ENCODE measurements around the gene NRG2. TPM values are rescaled to one million over a fixed set of nuclear protein-coding genes. Genes with fewer than 3 reads are reported as not detected.

Gene NRG2
- polyA plus RNA-seq, 2 of the 4 experiments (the other 2 are of a cell fraction), result 1.0 to 1.1 TPM

GRCh38 chr5:140011297-140011802, 31.7 kb downstream of the NRG2 start (continued):
- no peak for TF ChIP-seq REST (IDR thresholded peaks at IDR 0.05)
- TF ChIP-seq NPAS2 (CRISPR knock-in tag; IDR thresholded peaks at IDR 0.05; ENCODE audit: borderline replicate concordance), result no peak

DNA sequence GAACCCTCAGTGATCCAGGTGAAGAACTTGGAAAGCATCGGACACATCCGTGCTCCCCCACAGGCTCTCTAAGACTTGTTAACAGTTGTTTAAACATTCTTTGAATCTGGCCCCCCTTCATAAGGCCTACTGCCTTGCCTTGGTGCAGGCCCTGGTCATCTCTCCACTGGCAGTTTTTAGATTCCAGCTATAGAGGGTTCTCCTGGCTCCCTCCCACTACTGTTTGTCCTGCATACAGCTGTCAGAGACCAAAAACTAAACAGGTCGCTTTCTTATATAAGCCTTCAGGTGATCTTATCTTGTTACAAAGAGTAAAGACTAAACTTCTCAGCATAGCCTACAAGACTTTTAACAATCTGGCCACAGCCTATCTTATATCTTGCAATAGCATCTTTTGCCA, 32.3 kb downstream of the NRG2 start:
- Histone ChIP-seq H3K4me1 (no peaks in the 10 kb centered on the region), H3K4me3 (no peak overlapping the region), H3K27ac (no peak overlapping the region), H3K4me2 (no peak overlapping the region), H3K9me3 (no peaks in the 10 kb centered on the region)
- no peak for FAIRE-seq
- ATAC-seq, result no peak; a peak in 1 of 6 replicates
- ChIA-PET POLR2A (no interaction called here), CTCF (no interaction called here)
- no peak for TF ChIP-seq CBX8 (IDR thresholded peaks at IDR 0.05)
- TF ChIP-seq ZNF302 (CRISPR knock-in tag; IDR thresholded peaks at IDR 0.05), result no peak
- no peak for TF ChIP-seq CHD4 (IDR thresholded peaks at IDR 0.05; ENCODE audit: borderline replicate concordance)
- TF ChIP-seq, protein P1, sequence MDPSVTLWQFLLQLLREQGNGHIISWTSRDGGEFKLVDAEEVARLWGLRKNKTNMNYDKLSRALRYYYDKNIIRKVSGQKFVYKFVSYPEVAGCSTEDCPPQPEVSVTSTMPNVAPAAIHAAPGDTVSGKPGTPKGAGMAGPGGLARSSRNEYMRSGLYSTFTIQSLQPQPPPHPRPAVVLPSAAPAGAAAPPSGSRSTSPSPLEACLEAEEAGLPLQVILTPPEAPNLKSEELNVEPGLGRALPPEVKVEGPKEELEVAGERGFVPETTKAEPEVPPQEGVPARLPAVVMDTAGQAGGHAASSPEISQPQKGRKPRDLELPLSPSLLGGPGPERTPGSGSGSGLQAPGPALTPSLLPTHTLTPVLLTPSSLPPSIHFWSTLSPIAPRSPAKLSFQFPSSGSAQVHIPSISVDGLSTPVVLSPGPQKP (IDR thresholded peaks at IDR 0.05; ENCODE audit: low read depth, low read length), result no peak
- TF ChIP-seq POLR2AphosphoS2 (conservative IDR thresholded peaks at IDR 0.05; ENCODE audit: low read length), result no peak
- no peak for TF ChIP-seq RFX5 (IDR thresholded peaks at IDR 0.05)
- TF ChIP-seq CHD2 (IDR thresholded peaks at IDR 0.05; ENCODE audit: low read length, partially characterized antibody), result no peak
- no peak for TF ChIP-seq CEBPB (IDR thresholded peaks at IDR 0.05)
- TF ChIP-seq BHLHE40 (IDR thresholded peaks at IDR 0.05; ENCODE audit: low read depth, low read length), result no peak
- TF ChIP-seq KDM5A (IDR thresholded peaks at IDR 0.05), result no peak
- no peak for TF ChIP-seq RCOR1 (IDR thresholded peaks at IDR 0.05; ENCODE audit: low read depth, low read length)
- WGBS (ENCODE audit: missing lambda C conversion rate), result 83% methylated on average over 3 of the region's 3 CpGs
- no peak for DNase-seq (ENCODE audit: low read depth in 1 of 2, low spot score in 1 of 2)

GRCh38 chr5:140007311-140007710, 35.8 kb downstream of the NRG2 start:
- ChIA-PET POLR2A (no interaction called here), CTCF (interaction anchor here (0.7 to 2.0 kb wide), 5 partner anchors 9 to 227 kb away, joined by 3 to 6 read pairs (median 3); no protein-coding TSS in a partner anchor)
- no peak overlapping the region for H3K4me3 ChIP-seq
- FAIRE-seq (no peak), DNase-seq (ENCODE audit: low read depth in 1 of 2, low spot score in 1 of 2) (no peak), ATAC-seq (no peak)
- H3K27ac ChIP-seq, result no peak overlapping the region
- no peak overlapping the region for H3K4me2 ChIP-seq
- WGBS (ENCODE audit: missing lambda C conversion rate), result 84% methylated on average over 2 of the region's 2 CpGs
- H3K4me1 ChIP-seq, result no peaks in the 10 kb centered on the region
- TF ChIP-seq RFX5 (IDR thresholded peaks at IDR 0.05) (no peak), KDM1A (IDR thresholded peaks at IDR 0.05; ENCODE audit: low read depth) (no peak), RARB (CRISPR knock-in tag; IDR thresholded peaks at IDR 0.05) (no peak), CHD4 (IDR thresholded peaks at IDR 0.05; ENCODE audit: borderline replicate concordance) (no peak), EHMT2 (IDR thresholded peaks at IDR 0.05; ENCODE audit: low read depth) (no peak), MAX (IDR thresholded peaks at IDR 0.05) (no peak), NR3C1 (IDR thresholded peaks at IDR 0.05) (no peak), HOXB13 (CRISPR knock-in tag; IDR thresholded peaks at IDR 0.05; ENCODE audit: low read depth) (no peak), HEYL (CRISPR knock-in tag; IDR thresholded peaks at IDR 0.05) (no peak), EP300 (IDR thresholded peaks at IDR 0.05) (no peak), ZNF302 (CRISPR knock-in tag; IDR thresholded peaks at IDR 0.05) (no peak), HOXA7 (CRISPR knock-in tag; IDR thresholded peaks at IDR 0.05) (no peak), NPAS2 (CRISPR knock-in tag; IDR thresholded peaks at IDR 0.05; ENCODE audit: borderline replicate concordance) (no peak), FOSL2 (IDR thresholded peaks at IDR 0.05) (no peak), FOSL2 (CRISPR knock-in tag; IDR thresholded peaks at IDR 0.05) (no peak), MYC (IDR thresholded peaks at IDR 0.05; ENCODE audit: borderline replicate concordance, low read length) (no peak)
- no peaks in the 10 kb centered on the region for H3K9me3 ChIP-seq

Data from A549 (cell line).